Esophagus squamous epithelium (tissue), 4 donors: ENCODE data around the gene PTAFR.

Experiments used
- CTCF ChIP-seq, 6 experiments: fragments of 450-650 bp in 4 of 6; fragments of 200-600 bp in 2 of 6; sonication (generic) in 2 of 6; IDR thresholded peaks; one replicate each; pipeline ENCODE4 v1.5.1; 2016 to 2019; ENCODE audit warnings: antibody characterized with exemption in 6 of 6, mild to moderate bottlenecking in 4 of 6, moderate library complexity in 4 of 6
- POLR2A ChIP-seq, 4 donors: fragments of 450-650 bp; IDR thresholded peaks; one replicate each; pipeline ENCODE4 v1.6.1; 2017; ENCODE audit warnings: antibody characterized with exemption in 4 of 4, mild to moderate bottlenecking in 4 of 4, moderate library complexity in 3 of 4

GRCh38 chr1:28126212-28126611 lies 50.3 kb downstream of the PTAFR start:
- no peak for TF ChIP-seq CTCF (IDR thresholded peaks at IDR 0.05)
- no peak for TF ChIP-seq POLR2A (IDR thresholded peaks at IDR 0.05)
